GM23248 (cell line): ENCODE data around the gene PRKCE. TPM values are rescaled to one million over a fixed set of nuclear protein-coding genes. Genes with fewer than 3 reads are reported as not detected.

ENCODE experiments used
- DNase-seq: peaks from one replicate; pipeline ENCODE4 v3.0.0-alpha.2; 2015
- H2AFZ ChIP-seq: fragments of 200-600 bp; sonication (generic); 2 replicates; pipeline ENCODE4 v1.6.1; 2016; ENCODE audit warnings: antibody characterized with exemption
- H3F3A ChIP-seq: fragments of 200-600 bp; sonication (generic); 2 replicates; pipeline ENCODE4 v1.6.1; 2016; ENCODE audit warnings: mild to moderate bottlenecking, antibody characterized with exemption, mixed run types; ENCODE audit not compliant: insufficient read depth
- H3K27ac ChIP-seq: fragments of 200-600 bp; sonication (generic); 2 replicates; pipeline ENCODE4 v1.5.1; 2016; ENCODE audit warnings: mild to moderate bottlenecking
- H3K27me3 ChIP-seq: fragments of 200-600 bp; sonication (generic); replicated peaks from 2 replicates; pipeline ENCODE4 v1.6.1; 2016; ENCODE audit warnings: mild to moderate bottlenecking; ENCODE audit not compliant: insufficient read depth
- H3K36me3 ChIP-seq: fragments of 200-600 bp; sonication (generic); 2 replicates; pipeline ENCODE4 v1.6.1; 2016; ENCODE audit warnings: low read depth, mild to moderate bottlenecking
- H3K4me1 ChIP-seq: fragments of 200-600 bp; sonication (generic); 2 replicates; pipeline ENCODE4 v1.6.1; 2016; ENCODE audit warnings: mild to moderate bottlenecking; ENCODE audit not compliant: insufficient read depth
- H3K4me2 ChIP-seq: fragments of 200-600 bp; sonication (generic); one replicate; pipeline ENCODE4 v1.6.1; 2016; ENCODE audit warnings: mild to moderate bottlenecking; ENCODE audit not compliant: unreplicated experiment
- H3K4me3 ChIP-seq: fragments of 200-600 bp; sonication (generic); 2 replicates; pipeline ENCODE4 v1.5.1; 2016; ENCODE audit warnings: mild to moderate bottlenecking
- H3K79me2 ChIP-seq: fragments of 200-600 bp; sonication (generic); 2 replicates; pipeline ENCODE4 v1.6.1; 2016; ENCODE audit warnings: mild to moderate bottlenecking; ENCODE audit not compliant: insufficient read depth
- H3K9ac ChIP-seq: fragments of 200-600 bp; sonication (generic); 2 replicates; pipeline ENCODE4 v1.6.1; 2016; ENCODE audit warnings: mild to moderate bottlenecking
- H3K9me2 ChIP-seq: fragments of 200-600 bp; sonication (generic); 2 replicates; pipeline ENCODE4 v1.6.1; 2016; ENCODE audit warnings: mixed run types, mild to moderate bottlenecking, moderate library complexity; ENCODE audit not compliant: insufficient read depth
- H3K9me3 ChIP-seq: fragments of 200-600 bp; sonication (generic); one replicate; pipeline ENCODE4 v1.6.1; 2017; ENCODE audit warnings: low read depth
- H4K20me1 ChIP-seq: fragments of 200-600 bp; sonication (generic); 2 replicates; pipeline ENCODE4 v1.6.0; 2016; ENCODE audit not compliant: insufficient read depth
- EZH2 ChIP-seq: fragments of 200-600 bp; sonication (generic); IDR thresholded peaks from 2 replicates; pipeline ENCODE4 v1.6.1; 2018; ENCODE audit warnings: antibody characterized with exemption, mild to moderate bottlenecking; ENCODE audit not compliant: insufficient read depth, poor library complexity, severe bottlenecking
- EZH2phosphoT487 ChIP-seq: fragments of 200-600 bp; sonication (generic); IDR thresholded peaks from 2 replicates; pipeline ENCODE4 v1.6.1; 2018; ENCODE audit warnings: antibody characterized with exemption, moderate library complexity, mild to moderate bottlenecking, low read depth; ENCODE audit not compliant: insufficient read depth
- WGBS, 2 experiments: methylation state at CpG; one replicate each; pipeline ENCODE4 v1.1.6; 2015 to 2017; ENCODE audit warnings: low lambda C conversion rate in 2 of 2, low coverage in 1 of 2; ENCODE audit errors: missing lambda C conversion rate in 2 of 2; 5-methylcytosine and 5-hydroxymethylcytosine counted together
- in situ Hi-C: fragments of 300-500 bp; cut with MboI; formaldehyde crosslinking; loops from 2 replicates; pipeline ENCODE4 v1.15.0; 2020
- polyA plus RNA-seq: library from polyadenylated mRNA; unstranded; fragments of >200 nt; fragmentation: Nextera tagmentation; extraction: Ambion mirVana; gene quantifications from 2 replicates; pipeline ENCODE4 v1.2.1, GENCODE V29; 2016
- total RNA-seq: library from RNA; depleted of rRNA; stranded (reverse); fragments of >200 nt; shearing (Covaris generic); gene quantifications from 2 replicates; pipeline ENCODE4 v1.2.3, GENCODE V29; 2014

The PRKCE gene
- total and polyA plus RNA-seq, 2 experiments from 2014 or later: 5.9 to 7.0 TPM

DNA sequence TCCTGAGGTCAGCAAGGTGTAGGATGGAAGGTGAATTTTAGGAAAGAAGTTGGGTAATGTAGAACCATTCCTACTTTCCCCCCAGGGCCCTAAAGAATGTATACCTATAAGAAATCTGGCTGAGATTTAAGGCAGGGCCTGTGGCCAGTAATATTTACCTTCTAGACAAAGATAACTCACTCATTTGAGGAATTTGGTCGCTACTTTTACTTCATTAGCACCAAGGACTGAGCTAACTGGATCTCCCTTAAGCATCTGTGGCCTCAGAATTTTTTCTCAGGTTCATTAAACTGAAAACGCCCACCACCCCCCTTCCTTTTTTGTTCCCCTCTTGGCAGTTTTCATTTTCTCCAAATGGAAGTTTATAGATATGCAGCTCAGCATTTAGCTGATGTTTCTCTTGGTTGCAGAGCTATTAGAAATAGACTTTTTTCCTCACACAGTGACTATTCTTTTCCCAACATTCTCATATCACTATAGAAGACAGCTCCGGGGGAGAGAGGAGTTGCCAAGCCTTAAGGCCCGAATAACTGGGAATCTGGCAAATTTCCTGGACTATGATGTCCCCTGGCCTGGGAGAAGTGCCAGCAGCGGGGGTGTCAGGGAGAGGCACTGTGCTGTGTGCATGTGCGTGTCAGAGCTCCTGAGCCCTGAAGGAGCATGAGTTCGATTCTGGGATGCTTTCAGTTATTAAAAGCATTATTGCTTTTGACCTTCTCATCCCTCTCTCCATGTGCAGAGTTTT is 310.9 kb downstream of the PRKCE start:
- 12 to 16% methylated on average over 7 of the region's 7 CpGs for WGBS, 2 experiments
- peak overlapping the region; percentile 85 for H3K27ac ChIP-seq
- H3K27me3 ChIP-seq: no peaks in the 10 kb centered on the region
- H3K79me2 ChIP-seq: peaks cover 30% of the 10 kb centered on the region
- peak overlapping the region; percentile 19 for H3K4me3 ChIP-seq
- no peaks in the 10 kb centered on the region for H3K9me2 ChIP-seq
- DNase-seq: peak; percentile 95
- no peaks in the 10 kb centered on the region for H4K20me1 ChIP-seq
- in situ Hi-C loops: no loop called here
- H3K36me3 ChIP-seq: no peaks in the 10 kb centered on the region
- no peak overlapping the region; the same call in 1 of the 2 replicates for H2AFZ ChIP-seq
- peaks cover 40% of the 10 kb centered on the region for H3F3A ChIP-seq
- H3K4me1 ChIP-seq: peaks cover 45% of the 10 kb centered on the region
- peak overlapping the region; percentile 76 for H3K4me2 ChIP-seq
- peak overlapping the region; percentile 58 for H3K9ac ChIP-seq
- TF ChIP-seq EZH2phosphoT487: no peak
- TF ChIP-seq EZH2: no peak
- no peaks in the 10 kb centered on the region for H3K9me3 ChIP-seq

DNA sequence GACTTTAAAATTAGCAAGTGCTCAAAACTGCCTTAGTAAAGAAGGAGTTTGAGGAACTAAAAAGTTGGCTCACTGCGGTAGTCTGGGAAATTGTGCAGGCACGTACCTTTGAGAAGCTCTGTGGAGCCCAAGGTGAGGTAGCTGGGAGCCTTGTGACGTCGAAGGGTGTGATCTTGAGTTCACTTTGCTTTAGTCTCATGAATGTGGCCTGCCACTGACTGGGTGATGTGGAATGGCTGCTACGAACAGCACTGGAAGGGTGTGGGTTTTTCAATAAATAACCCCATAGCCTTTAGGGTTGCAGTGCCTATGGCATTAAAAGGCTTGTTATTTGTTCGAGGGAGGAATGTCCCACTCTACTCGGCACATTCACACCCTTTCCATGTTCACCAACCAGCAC is 312.3 kb downstream of the PRKCE start:
- Histone ChIP-seq H3K9me2 (no peaks in the 10 kb centered on the region), H4K20me1 (no peaks in the 10 kb centered on the region), H3K9me3 (no peaks in the 10 kb centered on the region), H3K4me1 (peaks cover 54% of the 10 kb centered on the region), H3K4me2 (peak overlapping the region; percentile 1), H3K36me3 (no peaks in the 10 kb centered on the region), H3K9ac (peak overlapping the region; percentile 23), H3K27me3 (no peaks in the 10 kb centered on the region), H2AFZ (no peak overlapping the region), H3K79me2 (peaks cover 32% of the 10 kb centered on the region), H3K27ac (peak overlapping the region; percentile 85), H3F3A (peaks cover 40% of the 10 kb centered on the region), H3K4me3 (no peak overlapping the region)
- 56 to 57% methylated on average over 7 of the region's 7 CpGs for WGBS, 2 experiments
- DNase-seq: no peak
- in situ Hi-C loops: no loop called here
- TF ChIP-seq EZH2phosphoT487 (no peak), EZH2 (no peak)

- Histone ChIP-seq H3K36me3 (no peaks in the 10 kb centered on the region), H3K9me3 (no peaks in the 10 kb centered on the region), H3K27ac (peak overlapping the region; percentile 85), H2AFZ (no peak overlapping the region), H3K4me1 (peaks cover 59% of the 10 kb centered on the region), H3F3A (peaks cover 40% of the 10 kb centered on the region), H4K20me1 (no peaks in the 10 kb centered on the region), H3K4me3 (no peak overlapping the region), H3K9me2 (no peaks in the 10 kb centered on the region), H3K27me3 (no peaks in the 10 kb centered on the region), H3K9ac (peak overlapping the region; percentile 23), H3K4me2 (peak overlapping the region; percentile 45), H3K79me2 (peaks cover 29% of the 10 kb centered on the region)
- in situ Hi-C loops: no loop called here
- TF ChIP-seq EZH2: no peak
- no peak for TF ChIP-seq EZH2phosphoT487
- peak; percentile 96 for DNase-seq
- 7 to 9% methylated on average over 6 of the region's 6 CpGs for WGBS, 2 experiments
Observed at GRCh38 chr2:45964223-45964841, 312.9 kb downstream of the PRKCE start.

DNA sequence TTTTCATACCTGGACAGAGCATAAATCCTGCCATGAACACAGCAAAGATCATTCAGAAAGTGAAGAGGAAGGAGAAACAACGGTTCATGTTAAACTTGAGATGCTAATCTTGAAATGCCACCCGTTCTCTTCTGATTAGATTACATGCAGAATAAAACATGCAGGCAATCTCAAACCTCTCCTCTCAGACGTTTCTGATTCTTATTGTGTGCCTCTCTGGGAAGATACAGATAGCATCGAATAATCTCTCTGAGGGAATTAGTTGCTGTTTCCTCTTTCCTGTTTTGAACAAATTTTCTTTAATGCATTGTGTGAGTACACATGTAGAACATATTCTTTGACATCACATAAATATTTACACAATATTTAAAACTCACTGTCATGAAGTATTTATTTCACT is 313.4 kb downstream of the PRKCE start:
- Histone ChIP-seq H3K27ac (peak overlapping the region; percentile 85; the same call in 1 of the 2 replicates), H3K4me2 (peak overlapping the region; percentile 45), H3K4me3 (no peak overlapping the region), H3K9ac (no peak overlapping the region), H3K27me3 (no peaks in the 10 kb centered on the region), H3K4me1 (peaks cover 64% of the 10 kb centered on the region), H3K9me2 (no peaks in the 10 kb centered on the region), H3K36me3 (no peaks in the 10 kb centered on the region), H3F3A (peaks cover 40% of the 10 kb centered on the region), H4K20me1 (no peaks in the 10 kb centered on the region), H2AFZ (no peak overlapping the region), H3K9me3 (no peaks in the 10 kb centered on the region), H3K79me2 (peaks cover 25% of the 10 kb centered on the region)
- TF ChIP-seq EZH2 (no peak), EZH2phosphoT487 (no peak)
- in situ Hi-C loops: no loop called here
- DNase-seq: no peak
- 89 to 91% methylated on average over 4 of the region's 4 CpGs for WGBS, 2 experiments
